ENCODE results near the gene FBRS.
A peak's percentile ranks its signal among the peaks of the same experiment; 100 is the strongest.
"Not testable (repeated sequence)": the region's sequence is repeated elsewhere in the genome, so short reads cannot be mapped to it uniquely, and the experiment has no call there.

The FBRS gene

GRCh38 chr16:30657866-30658730 is at the start of gene FBRS:
FBRS (plus strand) TSS chr16:30658431; CDS start chr16:30659519, 1,088 bp downstream.
- peak; percentile 100 for DNase-seq

DNA sequence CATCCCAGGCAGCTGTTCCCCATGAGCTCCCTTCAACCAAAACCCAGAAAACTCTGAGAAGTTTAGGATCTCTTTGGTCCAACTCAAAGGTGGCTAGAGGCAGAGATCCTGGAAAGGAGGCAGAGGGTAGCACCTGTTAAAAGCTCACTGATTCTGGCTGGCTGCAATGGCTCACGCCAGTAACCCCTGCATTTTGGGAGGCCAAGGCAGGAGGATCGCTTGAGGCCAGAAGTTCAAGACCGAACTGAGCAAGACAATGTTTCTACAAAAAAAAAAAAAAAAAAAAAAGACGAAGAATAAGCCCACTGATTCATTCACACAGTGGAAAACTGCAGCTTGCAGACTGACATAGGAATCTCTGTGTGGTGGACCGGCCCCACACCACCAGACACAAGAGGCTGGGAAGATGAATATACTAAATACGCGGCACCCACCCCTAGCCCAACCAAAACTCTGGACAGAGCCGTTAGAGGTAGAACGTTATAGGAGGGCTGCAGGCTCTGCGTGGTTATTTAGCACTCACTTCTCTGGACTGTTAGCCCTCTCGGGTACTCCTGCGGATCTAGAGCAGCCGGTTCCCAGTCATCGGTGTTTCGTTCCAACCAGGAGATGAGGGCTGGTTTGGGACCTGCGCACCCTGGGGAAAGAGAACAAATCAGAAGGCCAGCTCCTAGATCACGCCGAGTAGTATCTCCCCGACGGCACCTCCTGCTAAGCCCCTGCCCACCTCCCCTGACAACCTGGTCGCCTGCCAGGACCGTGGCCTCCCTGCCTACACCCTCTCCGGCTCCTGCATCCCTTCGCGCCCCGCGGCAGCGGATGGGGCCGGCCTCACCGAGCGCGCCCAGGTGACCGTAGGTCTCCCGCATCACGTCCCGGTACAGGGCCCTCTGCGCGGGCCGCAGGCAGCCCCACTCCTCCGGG is 49.0 kb upstream of the FBRS start:
- DNase-seq = peak; percentile 68

DNA sequence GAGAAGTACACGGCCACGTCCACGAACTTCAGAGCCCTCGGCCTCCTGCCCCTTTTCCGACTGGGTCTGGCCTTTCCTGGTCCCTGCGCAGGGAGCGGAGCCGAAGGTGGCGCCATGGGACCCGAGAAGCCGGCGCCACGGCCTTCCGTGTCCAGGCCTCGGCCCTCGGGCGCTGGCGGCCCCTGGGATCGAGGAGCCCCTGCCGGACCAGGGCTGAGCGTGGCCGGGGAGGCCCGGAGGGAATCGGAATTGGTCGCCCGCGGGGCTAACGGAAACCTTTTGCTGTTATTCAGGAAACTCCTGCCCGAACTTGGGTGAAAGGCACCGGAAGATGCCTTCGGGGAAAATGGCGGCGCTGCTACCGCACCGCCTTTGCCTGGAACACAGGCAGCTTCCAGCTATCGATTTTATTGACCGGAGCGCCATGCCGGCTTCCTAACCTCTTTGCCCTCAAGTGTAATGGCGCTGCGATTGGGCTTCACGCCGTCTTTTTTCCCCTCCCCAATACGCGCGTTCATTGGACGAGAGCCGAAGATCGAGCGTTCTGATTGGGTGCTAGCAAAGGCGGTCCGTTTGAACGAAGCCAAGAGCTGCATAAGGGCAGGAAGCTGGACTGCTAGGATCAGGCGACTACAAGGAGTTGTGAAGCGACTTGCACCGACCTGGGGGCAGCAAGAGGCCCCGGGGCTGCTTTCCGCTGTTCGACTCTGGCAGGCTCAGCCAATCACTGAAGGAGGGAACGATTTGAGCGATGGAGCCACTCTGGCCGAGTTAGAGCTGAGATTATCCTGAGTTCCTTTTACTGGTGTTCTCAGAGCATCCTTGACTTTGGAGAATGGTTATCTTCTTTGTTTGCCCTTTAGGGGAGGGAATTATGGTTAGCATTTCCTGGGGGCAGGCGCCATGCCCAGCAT is 48.0 kb upstream of the FBRS start, which contains the start of gene ZNF689:
Gene ZNF689 (minus strand): TSS at position 464 of the 914 bp plus-strand sequence. CDS start 348 bp downstream, at position 116.
- peak; percentile 99 for DNase-seq

DNA sequence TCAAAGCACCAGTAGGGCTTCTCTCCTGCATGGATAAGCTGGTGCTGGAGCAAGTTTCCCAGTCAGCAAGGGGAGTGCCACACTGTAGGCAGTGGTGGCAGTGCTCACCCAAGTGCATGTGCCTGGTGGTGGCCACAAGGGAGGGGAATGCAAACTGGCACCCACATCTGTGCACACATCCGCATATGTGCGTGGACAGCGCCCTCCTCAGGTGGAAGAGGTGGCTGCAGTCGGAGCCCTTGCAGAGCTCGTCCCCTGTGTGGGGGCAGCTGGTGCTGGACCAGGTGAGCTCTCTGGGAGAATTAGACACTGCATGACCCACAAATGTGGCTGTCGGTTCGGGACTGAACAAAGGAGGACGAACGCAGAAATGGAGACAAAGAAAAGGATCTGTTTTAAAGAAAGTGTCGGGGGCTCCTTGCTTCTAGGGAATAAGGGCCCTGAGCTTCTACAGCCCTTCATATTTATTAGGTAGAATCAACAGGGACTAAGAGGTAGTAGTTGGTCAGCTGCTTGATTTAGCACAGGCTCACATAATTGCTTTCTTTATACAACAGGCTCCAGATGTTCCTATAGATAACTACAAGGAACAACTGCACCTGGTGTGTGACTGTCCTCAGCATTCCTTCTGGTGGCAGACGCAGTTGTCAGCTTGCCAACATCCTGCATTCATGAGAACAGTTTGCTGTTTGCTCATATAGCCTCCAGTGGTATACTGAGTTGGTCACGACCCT is 42.7 kb upstream of the FBRS start:
- no peak for DNase-seq

GRCh38 chr16:30619202-30619601 is 39.0 kb upstream of the FBRS start:
- DNase-seq = no peak

GRCh38 chr16:30619638-30620037 is 38.6 kb upstream of the FBRS start:
- DNase-seq = no peak

GRCh38 chr16:30620169-30620568 is 38.1 kb upstream of the FBRS start:
- DNase-seq = no peak

DNA sequence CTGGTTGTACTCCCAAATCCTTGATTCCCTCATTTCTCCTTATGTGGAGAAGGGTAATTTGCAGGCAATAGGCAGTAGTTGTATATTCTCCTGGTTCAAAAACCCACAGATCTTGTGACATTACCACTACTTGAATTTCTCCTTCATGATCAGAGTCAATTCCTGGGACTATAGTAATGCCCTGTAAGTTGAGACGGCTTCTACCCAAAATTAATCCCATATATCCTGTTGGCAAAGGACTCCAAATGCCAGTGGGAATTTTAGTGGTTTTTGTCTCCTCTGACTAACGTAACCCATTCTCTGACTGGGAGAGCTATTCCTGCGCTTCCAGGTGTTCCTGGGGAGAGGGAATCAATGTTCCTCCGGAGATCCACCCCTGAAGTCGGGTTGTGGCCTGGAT is 36.5 kb upstream of the FBRS start:
- no peak for DNase-seq

DNA sequence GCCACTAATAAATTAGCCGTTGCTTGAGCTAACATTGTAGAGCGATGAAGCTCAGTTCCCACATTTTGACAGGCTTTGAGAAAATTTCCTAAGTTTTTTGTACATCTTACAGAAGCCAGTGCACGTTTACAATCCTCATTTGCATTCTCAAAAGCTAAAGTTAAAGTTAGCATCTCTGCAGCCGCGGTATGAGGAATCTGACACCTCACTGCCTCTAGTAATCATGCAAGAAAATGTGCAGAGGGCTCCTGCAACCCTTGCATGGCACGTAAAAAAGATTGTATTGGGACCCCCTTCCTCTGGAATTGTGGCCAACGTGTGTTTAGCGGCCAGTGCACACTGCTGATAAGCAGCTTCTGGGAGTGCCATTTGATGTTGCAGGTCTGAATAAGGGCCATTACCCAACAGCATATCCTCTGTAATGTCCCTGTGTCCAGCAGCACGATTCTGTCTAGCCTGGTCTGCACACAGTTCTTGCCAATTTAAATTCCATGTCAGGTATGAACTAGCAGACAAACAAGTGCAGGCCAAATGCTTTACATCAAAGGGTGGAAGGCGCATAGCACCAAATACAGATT is 35.7 kb upstream of the FBRS start:
- no peak for DNase-seq

- no peak for DNase-seq
Observed at GRCh38 chr16:30623536-30624283, 34.5 kb upstream of the FBRS start.

- DNase-seq = no peak
Observed at GRCh38 chr16:30626236-30626635, 32.0 kb upstream of the FBRS start.

DNA sequence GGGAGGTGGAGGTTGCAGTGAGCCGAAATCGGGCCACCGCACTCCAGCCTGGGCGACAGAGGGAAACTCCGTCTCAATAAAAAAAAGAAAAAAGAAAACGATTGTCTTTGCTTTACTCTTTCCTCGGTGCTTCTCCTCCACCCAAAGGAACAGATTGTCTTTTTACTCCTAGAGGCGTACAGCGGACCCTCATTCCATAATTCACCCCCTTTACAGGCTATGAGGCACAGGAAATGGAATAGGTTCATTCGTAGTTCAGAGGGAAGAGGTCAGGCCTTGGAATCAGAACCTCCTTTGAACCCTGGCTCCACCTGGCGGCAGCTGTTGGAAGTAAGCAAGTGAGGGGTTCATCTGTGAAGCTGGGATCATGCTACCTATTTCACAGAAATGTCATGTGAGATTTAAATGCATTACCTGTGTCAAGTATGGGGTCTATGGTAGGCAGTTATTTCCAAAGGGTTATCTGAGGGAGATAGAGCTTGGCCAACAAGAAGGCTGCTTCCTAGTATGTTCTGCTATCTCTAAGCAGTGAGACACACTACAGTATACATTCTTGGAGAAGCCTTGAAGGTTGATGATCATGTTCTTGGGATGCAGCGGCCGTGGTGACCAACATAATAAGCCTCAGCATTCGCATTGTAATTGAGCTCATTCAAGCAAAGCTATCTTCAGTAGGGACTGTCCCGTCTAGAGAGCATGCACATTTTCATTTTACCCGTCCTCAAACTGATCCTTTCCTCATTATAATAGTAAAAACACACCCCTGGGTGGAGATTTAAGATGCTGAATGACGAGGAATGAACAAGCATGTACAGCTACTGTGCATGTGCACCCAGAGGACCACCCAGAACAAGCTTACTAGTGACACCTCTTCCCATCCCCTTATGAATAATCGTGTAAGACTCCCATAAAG is 29.3 kb upstream of the FBRS start:
- DNase-seq = peak; percentile 86

- not testable (repeated sequence) for DNase-seq
Observed at GRCh38 chr16:30632454-30632853, 25.8 kb upstream of the FBRS start.

GRCh38 chr16:30633526-30633925 is 24.7 kb upstream of the FBRS start:
- no peak for DNase-seq

DNA sequence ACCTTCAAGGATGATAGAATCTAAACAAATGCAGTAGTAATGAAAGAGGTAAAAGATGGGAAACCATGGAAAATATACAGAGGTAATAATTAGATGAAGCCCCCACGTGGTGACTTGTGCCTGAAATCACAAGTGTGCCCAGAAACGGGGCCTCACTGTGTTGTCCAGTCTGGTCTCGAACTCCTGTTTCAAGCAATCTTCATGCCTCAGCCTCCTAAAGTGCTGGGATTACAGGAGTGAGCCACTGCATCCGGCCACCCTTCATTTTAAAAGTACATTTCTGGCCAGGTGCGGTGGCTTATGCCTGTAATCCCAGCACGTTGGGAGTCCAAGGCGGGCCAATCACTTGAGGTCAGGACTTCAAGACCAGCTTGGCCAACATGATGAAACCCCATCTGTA is 21.6 kb upstream of the FBRS start:
- no peak for DNase-seq

DNA sequence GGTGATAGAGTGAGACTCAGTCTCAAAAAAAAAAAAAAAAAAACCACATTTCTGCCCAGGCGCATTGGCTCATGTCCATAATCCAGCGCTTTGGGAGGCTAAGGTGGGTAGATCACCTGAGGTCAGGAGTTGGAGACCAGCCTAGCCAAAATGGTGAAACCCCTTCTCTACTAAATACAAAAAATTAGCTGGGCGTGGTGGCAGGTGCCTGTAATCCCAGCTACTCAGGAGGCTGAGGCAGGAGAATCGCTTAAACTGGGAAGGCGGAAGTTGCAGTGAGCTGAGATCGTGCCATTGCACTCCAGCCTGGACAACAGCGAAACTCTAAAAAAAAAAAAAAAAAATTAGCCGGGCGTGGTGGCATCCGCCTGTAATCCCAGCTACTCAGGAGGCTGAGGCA is 21.1 kb upstream of the FBRS start:
- DNase-seq = not testable (repeated sequence)

DNA sequence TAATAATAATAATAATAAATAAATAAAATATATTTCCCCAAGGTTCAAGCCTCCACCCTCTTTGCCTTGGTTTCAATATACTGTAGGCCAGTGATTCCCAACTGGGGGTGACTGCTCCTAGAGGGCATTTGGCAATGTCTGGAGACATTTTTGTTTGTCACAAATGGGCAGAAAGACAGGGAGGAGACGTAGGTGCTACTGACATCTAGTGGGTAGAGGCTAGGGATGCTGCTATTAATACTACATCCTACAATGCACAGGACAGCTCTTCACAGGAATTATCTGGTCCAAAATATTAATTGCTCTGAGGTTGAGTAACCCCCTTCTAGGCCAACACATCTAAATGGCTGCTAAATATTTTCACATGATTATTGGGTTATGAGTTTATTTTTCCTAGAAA is 20.3 kb upstream of the FBRS start:
- no peak for DNase-seq

GRCh38 chr16:30641378-30641982 is 16.8 kb upstream of the FBRS start:
- DNase-seq = no peak

DNA sequence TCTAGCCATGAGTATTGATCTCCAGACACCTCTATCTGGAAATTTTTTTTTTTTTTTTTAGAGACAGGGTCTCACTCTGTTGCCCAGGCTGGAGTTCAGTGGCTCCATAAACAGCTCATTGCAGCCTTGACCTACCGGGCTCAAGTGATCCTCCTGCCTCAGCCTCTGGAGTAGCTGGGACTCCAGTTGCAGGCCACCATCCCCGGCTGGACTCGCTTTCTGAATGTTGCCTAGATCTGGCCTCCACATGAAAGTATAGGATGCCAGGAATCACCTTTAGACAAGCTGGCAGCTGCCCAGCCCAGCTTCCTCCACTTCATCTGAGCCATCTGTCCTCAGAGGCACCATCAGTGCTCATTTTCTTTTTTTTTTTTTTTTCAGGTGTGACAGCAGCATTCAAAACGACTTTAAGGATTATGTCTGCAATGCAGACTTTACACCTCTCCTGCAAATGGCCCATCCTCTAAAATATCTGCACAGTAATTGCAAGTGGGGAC is 13.8 kb upstream of the FBRS start:
- no peak for DNase-seq

Measured in islet precursor cell (in vitro differentiated cells).